Psoas muscle (tissue), 8 donors: ENCODE results near the gene ROR2. TPM values are rescaled to one million over a fixed set of nuclear protein-coding genes. Genes with fewer than 3 reads are reported as not detected.

Source experiments
- ATAC-seq, 4 donors: fragments of 200-7000 bp; cut with Tn5 transposase; one replicate each; pipeline ENCODE4 v1.9.1; 2020; ENCODE audit warnings: moderate library complexity in 3 of 4, mild to moderate bottlenecking in 2 of 4
- DNase-seq, 2 donors: peaks; one replicate each; pipeline ENCODE4 v3.0.0-alpha.2; 2020
- H3K27ac ChIP-seq: fragments of 200-600 bp; one replicate; pipeline ENCODE4 v1.8.0; 2022
- H3K27me3 ChIP-seq, 3 donors: fragments of 200-600 bp in 1 of 3; one replicate each; pipeline versions ENCODE4 v1.6.1 to v1.8.0; 2013 to 2022; ENCODE audit warnings: low read length in 2 of 3, mild to moderate bottlenecking in 2 of 3, moderate library complexity in 1 of 3; ENCODE audit not compliant: insufficient read depth in 3 of 3
- H3K36me3 ChIP-seq, 2 donors: fragments of 200-600 bp in 1 of 2; one replicate each; pipeline versions ENCODE4 v1.6.1 to v1.8.0; 2013 to 2022; ENCODE audit warnings: low read depth in 1 of 2, mild to moderate bottlenecking in 1 of 2, moderate library complexity in 1 of 2; ENCODE audit not compliant: insufficient read depth in 1 of 2
- H3K4me1 ChIP-seq: fragments of 200-600 bp; one replicate; pipeline ENCODE4 v1.8.0; 2022
- H3K4me3 ChIP-seq: fragments of 200-600 bp; one replicate; pipeline ENCODE4 v1.8.0; 2022; ENCODE audit warnings: mild to moderate bottlenecking
- H3K9me3 ChIP-seq: fragments of 200-600 bp; one replicate; pipeline ENCODE4 v1.8.0; 2022
- CTCF ChIP-seq: fragments of 200-600 bp; IDR thresholded peaks from one replicate; pipeline ENCODE4 v1.8.0; 2022; ENCODE audit warnings: antibody characterized with exemption
- WGBS, 3 donors: extraction: QIAGEN DNeasy Blood & Tissue Kit; methylation state at CpG; one replicate each; pipeline versions ENCODE4 v1.1.6 to v1.1.7; 2013; 5-methylcytosine and 5-hydroxymethylcytosine counted together
- intact Hi-C, 2 donors: fragments of 100-400 bp; cut with DNase I; formaldehyde crosslinking; loops; one replicate each; pipeline versions ENCODE4 v1.11.0 to v1.14.2; 2022
- polyA plus RNA-seq, 3 donors: library from polyadenylated mRNA; stranded (reverse); fragments of 200-250 nt; gene quantifications; one replicate each; pipeline ENCODE4 v1.2.3, GENCODE V29; 2013
- total RNA-seq, 4 donors: library from RNA; stranded (reverse); fragmentation: NEBNext Ultra II Directional in 2 of 4; extraction: Animal tissue kit (Norgen Biotek cat#: 25700) in 2 of 4; gene quantifications; one replicate each; pipeline versions ENCODE4 v1.2.1 to v1.2.4, GENCODE V29; 2021 to 2023
- donor health status: healthy with polysubstance abuse.
- donor health status: DM: no; HTN: no; CAD: no; lungs with moderate emphysema.
- donor health status: Bipolar disorder and iron deficiency.
- donor health status: healthy.
- donor health status: DM: yes; HTN: yes; CAD: no.
- donor health status: DM: no; HTN: no; CAD: no.
- donor health status: DM: no; HTN: no; CAD: no.
- donor health status: DM: yes; HTN: yes; CAD: no.

Gene ROR2
- total and polyA plus RNA-seq, 7 donors, result 0.05 to 0.52 (median 0.15) TPM

GRCh38 chr9:91783411-91783810 is 166.6 kb downstream of the ROR2 start:
- H3K27me3 ChIP-seq, result peaks cover 0 to 2% (median 0%) of the 10 kb centered on the region in 3 donors

DNA sequence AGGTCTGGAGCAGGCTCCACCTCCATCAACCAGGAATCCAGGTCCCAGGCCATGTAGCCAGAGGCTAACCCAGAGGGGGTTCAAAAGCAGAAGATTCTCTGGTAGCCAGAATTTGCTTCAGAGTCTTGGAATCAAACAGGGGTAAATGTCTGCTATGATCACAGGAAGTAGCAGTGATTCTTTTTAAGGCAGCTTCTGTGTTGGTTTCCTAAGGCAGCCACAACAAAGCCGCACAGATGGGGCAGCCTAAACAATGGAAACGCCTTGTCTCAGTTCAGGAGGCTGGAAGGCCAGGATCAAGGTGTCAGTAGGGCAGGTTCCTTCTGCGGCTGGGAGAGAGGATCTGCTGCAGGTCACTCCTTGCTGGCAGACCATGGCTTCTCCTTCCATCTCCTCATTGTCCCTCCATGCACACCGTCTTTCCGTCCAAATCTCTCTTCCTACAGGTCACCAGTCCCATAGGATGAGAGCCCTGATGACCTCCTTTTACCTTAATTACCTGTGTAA is 167.3 kb downstream of the ROR2 start:
- DNase-seq, result no peak
- no peaks in the 10 kb centered on the region for H3K36me3 ChIP-seq
- ATAC-seq, result no peak
- 89 to 92% (median 89%) methylated on average over 5 of the region's 5 CpGs for WGBS, 3 donors
- peaks cover 1% of the 10 kb centered on the region for H3K9me3 ChIP-seq
- H3K27ac ChIP-seq, result no peak overlapping the region
- no peak for TF ChIP-seq CTCF
- intact Hi-C loops, result no loop called here
- H3K27me3 ChIP-seq, result peaks cover 0 to 2% (median 0%) of the 10 kb centered on the region in 3 donors
- no peak overlapping the region for H3K4me3 ChIP-seq
- H3K4me1 ChIP-seq, result no peaks in the 10 kb centered on the region

More at GRCh38 chr9:91783411-91783810, 166.6 kb downstream of the ROR2 start:
- TF ChIP-seq CTCF, result no peak
- DNase-seq, result no peak
- WGBS, 3 donors, result 67 to 85% (median 68%) methylated on average over 6 of the region's 6 CpGs
- ATAC-seq, result no peak
- intact Hi-C loops, result no loop called here
- Histone ChIP-seq H3K27ac (no peak overlapping the region), H3K4me3 (no peak overlapping the region), H3K36me3 (no peaks in the 10 kb centered on the region), H3K9me3 (peaks cover 4% of the 10 kb centered on the region), H3K4me1 (no peaks in the 10 kb centered on the region)

DNA sequence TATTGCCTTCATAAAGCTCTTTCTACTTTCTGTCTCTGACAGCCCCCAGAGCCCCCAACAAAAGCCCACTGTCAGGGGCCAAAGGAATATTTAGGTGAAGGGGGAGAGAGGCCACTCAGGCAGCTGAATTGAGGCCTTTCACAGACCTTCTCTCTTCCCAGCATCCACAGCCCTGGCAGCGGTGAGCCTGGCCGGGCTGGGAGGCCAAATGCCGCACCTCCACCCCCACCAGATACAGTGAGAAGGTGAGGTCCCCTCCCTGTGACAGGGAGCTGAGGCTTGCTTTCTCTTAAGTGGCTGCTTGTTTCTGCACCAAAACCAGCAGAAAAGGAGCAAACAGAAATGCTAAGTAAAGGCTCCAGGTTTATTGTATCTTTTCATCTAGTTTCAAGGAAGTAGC is 168.1 kb downstream of the ROR2 start:
- intact Hi-C loops, result no loop called here
- H3K27me3 ChIP-seq, result peaks cover 0 to 2% (median 0%) of the 10 kb centered on the region in 3 donors
- ATAC-seq, result no peak
- WGBS, 3 donors, result 66 to 75% (median 66%) methylated on average over 3 of the region's 3 CpGs
- no peak for TF ChIP-seq CTCF
- H3K4me3 ChIP-seq, result no peak overlapping the region
- H3K4me1 ChIP-seq, result no peaks in the 10 kb centered on the region
- H3K9me3 ChIP-seq, result no peaks in the 10 kb centered on the region
- DNase-seq, result no peak
- no peaks in the 10 kb centered on the region for H3K36me3 ChIP-seq
- no peak overlapping the region for H3K27ac ChIP-seq

- TF ChIP-seq CTCF, result no peak
- peaks cover 0 to 2% (median 0%) of the 10 kb centered on the region in 3 donors for H3K27me3 ChIP-seq
- WGBS, 3 donors, result 48 to 70% (median 58%) methylated on average over 10 of the region's 10 CpGs
Measured at GRCh38 chr9:91781116-91781515, 168.9 kb downstream of the ROR2 start.

DNA sequence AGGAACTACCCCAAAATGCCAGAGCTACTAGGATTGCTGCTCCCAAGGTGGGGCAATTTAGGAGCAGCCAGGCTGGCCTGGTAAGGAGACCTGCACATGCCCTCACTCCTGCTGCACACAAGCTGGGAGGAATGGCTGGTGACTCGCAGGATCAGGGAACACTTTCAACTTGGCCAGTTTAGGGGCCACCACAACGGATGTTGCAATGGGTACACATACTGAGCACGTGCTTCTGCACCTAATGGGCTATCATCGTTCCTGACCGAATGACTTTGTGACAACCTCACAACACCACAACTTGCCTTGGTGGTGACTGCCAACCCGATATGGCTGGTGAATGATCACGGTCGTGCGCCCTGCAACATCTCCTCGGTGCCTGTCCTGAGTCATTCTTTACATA is 172.0 kb downstream of the ROR2 start:
- DNase-seq (no peak), ATAC-seq (no peak)
- H3K27ac ChIP-seq, result no peak overlapping the region
- TF ChIP-seq CTCF, result no peak
- H3K27me3 ChIP-seq, result peaks cover 0 to 11% (median 2%) of the 10 kb centered on the region in 3 donors
- H3K36me3 ChIP-seq, result no peaks in the 10 kb centered on the region
- H3K4me1 ChIP-seq, result no peaks in the 10 kb centered on the region
- intact Hi-C loops, result loop anchor here (10.0 kb wide), 2 partner anchors 167 to 177 kb away; partner anchors contain the start of gene ROR2 (in 1 of the 2)
- no peak overlapping the region for H3K4me3 ChIP-seq
- 83 to 92% (median 89%) methylated on average over 10 of the region's 10 CpGs for WGBS, 3 donors
- H3K9me3 ChIP-seq, result no peaks in the 10 kb centered on the region

More at GRCh38 chr9:91781116-91781515, 168.9 kb downstream of the ROR2 start:
- Histone ChIP-seq H3K27ac (no peak overlapping the region), H3K36me3 (no peaks in the 10 kb centered on the region), H3K4me1 (no peaks in the 10 kb centered on the region), H3K4me3 (no peak overlapping the region), H3K9me3 (no peaks in the 10 kb centered on the region)
- DNase-seq (no peak), ATAC-seq (no peak)
- intact Hi-C loops, result no loop called here
